Measurements from ENCODE around the gene TFF1. TPM values are rescaled to one million over a fixed set of nuclear protein-coding genes. Genes with fewer than 3 reads are reported as not detected.

Gene TFF1
- total RNA-seq, 5 donors from 2014 or later (not counting 1 experiment from before 2014, with no cell fraction given): 1.2 to 1.3 TPM; not detected in 3

GRCh38 chr21:42337276-42337675 is 29.1 kb downstream of the TFF1 start:
- Histone ChIP-seq H3K4me1 (ENCODE audit: control insufficient read depth in 1 of 2, extremely low read depth in 1 of 2, insufficient read depth in 2 of 2, low read length in 2 of 2) (peaks cover 3 to 10% of the 10 kb centered on the region in 2 experiments), H3K9me3 (no peaks in the 10 kb centered on the region), H3K27me3 (replicated peaks in 1 of 2; ENCODE audit: control insufficient read depth in 2 of 2, extremely low read depth in 1 of 2, insufficient read depth in 2 of 2, low read length in 1 of 2) (peaks cover 0 to 10% of the 10 kb centered on the region in 2 experiments), H3K27ac (ENCODE audit: low read length) (no peak overlapping the region), H3K36me3 (ENCODE audit: control insufficient read depth in 2 of 2, extremely low read depth in 1 of 2, insufficient read depth in 1 of 2, low read length in 1 of 2) (no peaks in the 10 kb centered on the region), H3K4me3 (ENCODE audit: control insufficient read depth in 1 of 2, extremely low read depth in 1 of 2, low read length in 1 of 2) (no peak overlapping the region)
- ChIA-PET CTCF (interaction anchor here (1.3 to 2.0 kb wide), 3 partner anchors 67 to 113 kb away, joined by 4 to 6 read pairs (median 4); partner anchors contain the start of gene UBASH3A (in 1 of the 2)), POLR2A (no interaction called here)
- Mint-ChIP-seq H3K36me3 (no peaks in the 10 kb centered on the region), H3K9me3 (peaks cover 0 to 5% (median 0%) of the 10 kb centered on the region in 3 donors), H3K4me3 (peak overlapping the region in 1 of 3 donors; percentile 32), H3K27me3 (peaks cover 0 to 2% of the 10 kb centered on the region in 2 donors), H3K4me1 (peaks cover 8 to 14% (median 10%) of the 10 kb centered on the region in 3 donors), H3K27ac (no peak overlapping the region)
- WGBS (ENCODE audit: insufficient coverage): no CpG with 5 or more reads among the region's 4 CpGs
- no peak for ATAC-seq (replicated peaks in 1 of 4)
- no peak for DNase-seq

GRCh38 chr21:42336054-42336453 is 30.3 kb downstream of the TFF1 start:
- H3K4me3 ChIP-seq (ENCODE audit: control insufficient read depth in 1 of 2, extremely low read depth in 1 of 2, low read length in 1 of 2): no peak overlapping the region
- peaks cover 3 to 10% of the 10 kb centered on the region in 2 experiments for H3K4me1 ChIP-seq (ENCODE audit: control insufficient read depth in 1 of 2, extremely low read depth in 1 of 2, insufficient read depth in 2 of 2, low read length in 2 of 2)
- H3K27ac ChIP-seq (ENCODE audit: low read length): no peak overlapping the region
- H3K9me3 Mint-ChIP-seq: peaks cover 4 to 17% (median 7%) of the 10 kb centered on the region in 3 donors
- H3K27ac Mint-ChIP-seq: no peak overlapping the region
- no peak overlapping the region for H3K4me3 Mint-ChIP-seq
- CTCF ChIA-PET: interaction anchor here in 1 of 2 donors (0.6 to 0.8 kb wide), 2 partner anchors 191 to 1274 kb away, joined by 3 read pairs; no protein-coding TSS in a partner anchor
- no peak for DNase-seq
- WGBS (ENCODE audit: insufficient coverage): 72% methylated on average over 9 of the region's 10 CpGs
- H3K36me3 ChIP-seq (ENCODE audit: control insufficient read depth in 2 of 2, extremely low read depth in 1 of 2, insufficient read depth in 1 of 2, low read length in 1 of 2): no peaks in the 10 kb centered on the region
- no peak for ATAC-seq (replicated peaks in 1 of 4)
- POLR2A ChIA-PET: interaction anchor here in 1 of 2 donors (0.6 kb wide), 1 partner anchor 90 kb away, joined by 3 read pairs; no protein-coding TSS in a partner anchor
- H3K27me3 ChIP-seq (replicated peaks in 1 of 2; ENCODE audit: control insufficient read depth in 2 of 2, extremely low read depth in 1 of 2, insufficient read depth in 2 of 2, low read length in 1 of 2): peaks cover 0 to 12% of the 10 kb centered on the region in 2 experiments
- peaks cover 9% of the 10 kb centered on the region for H3K36me3 Mint-ChIP-seq
- peaks cover 8 to 14% (median 10%) of the 10 kb centered on the region in 3 donors for H3K4me1 Mint-ChIP-seq
- peaks cover 3% of the 10 kb centered on the region in 2 donors for H3K27me3 Mint-ChIP-seq
- H3K9me3 ChIP-seq: no peaks in the 10 kb centered on the region

DNA sequence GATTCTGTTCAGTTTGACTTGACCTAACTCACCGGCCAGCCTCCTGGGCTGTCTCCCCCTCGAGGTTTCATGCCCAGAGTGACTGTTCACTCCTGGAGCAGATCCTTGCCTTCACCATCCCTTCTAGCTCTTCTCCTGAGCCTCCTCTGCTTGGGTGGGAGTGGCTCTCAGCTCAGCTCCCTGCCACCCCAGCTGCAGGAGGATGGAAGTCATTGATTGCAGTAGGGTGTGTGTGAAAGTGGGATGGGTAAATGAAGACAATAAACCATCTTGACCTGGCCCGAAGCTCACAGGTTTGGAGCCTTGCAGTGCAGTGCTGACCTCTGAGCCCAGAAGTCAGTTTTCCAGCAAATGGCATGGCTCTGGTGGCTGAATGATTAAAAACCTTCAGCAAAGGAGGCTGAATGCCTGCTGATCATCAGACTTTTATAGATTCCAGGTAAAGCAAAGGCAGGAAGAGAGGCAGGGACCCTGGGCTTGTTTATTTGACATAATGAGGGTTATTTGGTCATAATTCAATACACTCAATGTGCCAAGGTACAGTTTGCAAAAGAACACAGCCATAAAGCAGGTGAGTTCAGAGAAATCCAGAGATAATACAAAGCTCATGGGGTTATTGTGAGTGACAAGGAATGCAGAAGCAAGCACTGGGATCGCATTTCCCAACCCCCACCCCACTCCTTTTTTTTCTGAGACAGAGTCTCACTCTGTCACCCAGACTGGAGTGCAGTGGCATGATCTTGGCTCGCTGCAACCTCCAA is 33.6 kb downstream of the TFF1 start:
- peaks cover 3% of the 10 kb centered on the region in 3 donors for H3K4me1 Mint-ChIP-seq
- CTCF ChIA-PET: no interaction called here
- H3K27me3 ChIP-seq (replicated peaks in 1 of 2; ENCODE audit: control insufficient read depth in 2 of 2, extremely low read depth in 1 of 2, insufficient read depth in 2 of 2, low read length in 1 of 2): peaks cover 0 to 12% of the 10 kb centered on the region in 2 experiments
- no peak overlapping the region for H3K27ac Mint-ChIP-seq
- H3K9me3 ChIP-seq: no peaks in the 10 kb centered on the region
- no peak overlapping the region for H3K4me3 ChIP-seq (ENCODE audit: control insufficient read depth in 1 of 2, extremely low read depth in 1 of 2, low read length in 1 of 2)
- ATAC-seq (replicated peaks in 1 of 4) (no peak), DNase-seq (no peak)
- peaks cover 10% of the 10 kb centered on the region for H3K36me3 Mint-ChIP-seq
- H3K9me3 Mint-ChIP-seq: peaks cover 7 to 23% (median 10%) of the 10 kb centered on the region in 3 donors
- H3K4me1 ChIP-seq (ENCODE audit: control insufficient read depth in 1 of 2, extremely low read depth in 1 of 2, insufficient read depth in 2 of 2, low read length in 2 of 2): peaks cover 0 to 1% of the 10 kb centered on the region in 2 experiments
- no peak overlapping the region for H3K4me3 Mint-ChIP-seq
- POLR2A ChIA-PET: no interaction called here
- 58% methylated on average over 3 of the region's 5 CpGs for WGBS (ENCODE audit: insufficient coverage)
- no peak overlapping the region for H3K27ac ChIP-seq (ENCODE audit: low read length)
- peaks cover 3 to 8% of the 10 kb centered on the region in 2 donors for H3K27me3 Mint-ChIP-seq
- H3K36me3 ChIP-seq (ENCODE audit: control insufficient read depth in 2 of 2, extremely low read depth in 1 of 2, insufficient read depth in 1 of 2, low read length in 1 of 2): no peaks in the 10 kb centered on the region

DNA sequence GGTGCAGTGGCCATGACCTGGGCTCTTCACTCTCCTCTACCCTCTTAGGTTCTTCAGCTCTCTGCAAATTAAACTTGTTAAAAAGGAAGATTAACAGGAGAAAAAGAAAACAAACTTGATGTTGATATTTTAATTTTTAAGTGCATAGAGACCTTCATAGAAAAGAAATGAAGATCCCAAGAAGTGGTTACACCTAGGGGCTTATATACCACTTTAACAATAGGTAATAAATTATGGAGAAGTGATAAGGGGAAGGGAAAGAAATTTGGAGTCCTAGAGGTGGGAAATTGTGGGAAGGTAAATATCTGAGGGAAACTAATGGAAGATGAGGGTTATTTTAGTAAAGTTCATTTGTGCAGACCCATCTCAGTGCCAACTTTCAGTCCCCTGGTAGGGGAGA is 34.7 kb downstream of the TFF1 start:
- H3K27me3 Mint-ChIP-seq: peaks cover 3 to 8% of the 10 kb centered on the region in 2 donors
- H3K27me3 ChIP-seq (replicated peaks in 1 of 2; ENCODE audit: control insufficient read depth in 2 of 2, extremely low read depth in 1 of 2, insufficient read depth in 2 of 2, low read length in 1 of 2): peaks cover 0 to 12% of the 10 kb centered on the region in 2 experiments

GRCh38 chr21:42330380-42331371 is 35.7 kb downstream of the TFF1 start:
- Mint-ChIP-seq H3K4me1 (no peaks in the 10 kb centered on the region), H3K9me3 (peaks cover 7 to 23% (median 10%) of the 10 kb centered on the region in 3 donors), H3K27ac (no peak overlapping the region), H3K4me3 (no peak overlapping the region), H3K27me3 (peaks cover 3 to 7% of the 10 kb centered on the region in 2 donors), H3K36me3 (peaks cover 11% of the 10 kb centered on the region)
- Histone ChIP-seq H3K36me3 (ENCODE audit: control insufficient read depth in 2 of 2, extremely low read depth in 1 of 2, insufficient read depth in 1 of 2, low read length in 1 of 2) (no peaks in the 10 kb centered on the region), H3K27me3 (replicated peaks in 1 of 2; ENCODE audit: control insufficient read depth in 2 of 2, extremely low read depth in 1 of 2, insufficient read depth in 2 of 2, low read length in 1 of 2) (peaks cover 0 to 12% of the 10 kb centered on the region in 2 experiments), H3K4me1 (ENCODE audit: control insufficient read depth in 1 of 2, extremely low read depth in 1 of 2, insufficient read depth in 2 of 2, low read length in 2 of 2) (no peaks in the 10 kb centered on the region), H3K9me3 (no peaks in the 10 kb centered on the region), H3K4me3 (ENCODE audit: control insufficient read depth in 1 of 2, extremely low read depth in 1 of 2, low read length in 1 of 2) (no peak overlapping the region), H3K27ac (ENCODE audit: low read length) (no peak overlapping the region)
- DNase-seq (no peak), ATAC-seq (replicated peaks in 1 of 4) (no peak)
- no CpG with 5 or more reads among the region's 4 CpGs for WGBS (ENCODE audit: insufficient coverage)
- CTCF ChIA-PET: no interaction called here
- POLR2A ChIA-PET: no interaction called here

More for the DNA sequence above, 34.7 kb downstream of the TFF1 start:
- POLR2A ChIA-PET: no interaction called here
- Mint-ChIP-seq H3K36me3 (peaks cover 10% of the 10 kb centered on the region), H3K9me3 (peaks cover 7 to 23% (median 10%) of the 10 kb centered on the region in 3 donors), H3K4me1 (no peaks in the 10 kb centered on the region), H3K27ac (no peak overlapping the region), H3K4me3 (no peak overlapping the region)
- Histone ChIP-seq H3K4me1 (ENCODE audit: control insufficient read depth in 1 of 2, extremely low read depth in 1 of 2, insufficient read depth in 2 of 2, low read length in 2 of 2) (no peaks in the 10 kb centered on the region), H3K27ac (ENCODE audit: low read length) (no peak overlapping the region), H3K4me3 (ENCODE audit: control insufficient read depth in 1 of 2, extremely low read depth in 1 of 2, low read length in 1 of 2) (no peak overlapping the region), H3K9me3 (no peaks in the 10 kb centered on the region), H3K36me3 (ENCODE audit: control insufficient read depth in 2 of 2, extremely low read depth in 1 of 2, insufficient read depth in 1 of 2, low read length in 1 of 2) (no peaks in the 10 kb centered on the region)
- ATAC-seq (replicated peaks in 1 of 4): no peak
- CTCF ChIA-PET: no interaction called here
- no peak for DNase-seq

DNA sequence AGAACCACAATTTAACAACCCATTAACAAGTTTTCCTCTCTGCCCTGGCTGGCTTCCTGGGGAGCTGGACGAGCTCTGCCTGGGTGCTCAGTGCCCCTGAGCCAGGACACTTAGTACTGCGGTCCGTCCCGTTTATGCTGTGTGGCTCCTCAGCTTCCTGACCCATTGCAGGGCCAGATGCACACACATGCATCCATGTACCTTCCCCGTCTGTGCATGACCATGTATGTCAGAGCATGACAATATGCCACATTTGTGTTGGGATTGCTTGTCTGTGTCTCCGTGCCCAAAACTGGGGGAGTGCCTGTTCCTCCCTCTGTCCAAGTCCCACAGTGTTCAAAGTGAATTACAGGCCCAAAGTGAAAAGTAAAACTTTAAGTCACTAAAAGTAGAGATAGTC is 41.4 kb downstream of the TFF1 start:
- ChIA-PET CTCF (no interaction called here), POLR2A (interaction anchor here in 1 of 2 donors (0.6 kb wide), 1 partner anchor 381 kb away, joined by 17 read pairs; no protein-coding TSS in a partner anchor)
- Mint-ChIP-seq H3K27me3 (peaks cover 12 to 22% of the 10 kb centered on the region in 2 donors), H3K4me3 (no peak overlapping the region), H3K27ac (no peak overlapping the region), H3K4me1 (peaks cover 0 to 5% (median 0%) of the 10 kb centered on the region in 3 donors), H3K36me3 (peaks cover 3% of the 10 kb centered on the region), H3K9me3 (no peaks in the 10 kb centered on the region)
- H3K9me3 ChIP-seq: no peaks in the 10 kb centered on the region
- no peak overlapping the region for H3K4me3 ChIP-seq (ENCODE audit: control insufficient read depth in 1 of 2, extremely low read depth in 1 of 2, low read length in 1 of 2)
- H3K27ac ChIP-seq (ENCODE audit: low read length): no peak overlapping the region
- peaks cover 0 to 11% of the 10 kb centered on the region in 2 experiments for H3K27me3 ChIP-seq (replicated peaks in 1 of 2; ENCODE audit: control insufficient read depth in 2 of 2, extremely low read depth in 1 of 2, insufficient read depth in 2 of 2, low read length in 1 of 2)
- peaks cover 0 to under 1% of the 10 kb centered on the region in 2 experiments for H3K4me1 ChIP-seq (ENCODE audit: control insufficient read depth in 1 of 2, extremely low read depth in 1 of 2, insufficient read depth in 2 of 2, low read length in 2 of 2)
- ATAC-seq (replicated peaks in 1 of 4) (no peak), DNase-seq (no peak)
- WGBS (ENCODE audit: insufficient coverage): 83% methylated on average over 5 of the region's 6 CpGs
- H3K36me3 ChIP-seq (ENCODE audit: control insufficient read depth in 2 of 2, extremely low read depth in 1 of 2, insufficient read depth in 1 of 2, low read length in 1 of 2): no peaks in the 10 kb centered on the region
